Skeletal muscle satellite cell (primary cell): Measurements from ENCODE around the gene PKD1.
A peak's percentile ranks its signal among the peaks of the same experiment; 100 is the strongest.

ENCODE experiments used
- H3K27me3 ChIP-seq: 2 replicates; pipeline ENCODE4 v1.7.0; 2013; ENCODE audit warnings: low read length; ENCODE audit not compliant: control insufficient read depth, insufficient read depth
- H3K36me3 ChIP-seq: 2 replicates; pipeline ENCODE4 v1.7.0; 2013; ENCODE audit warnings: mild to moderate bottlenecking, control low read depth, low read length; ENCODE audit not compliant: insufficient read depth
- H3K4me1 ChIP-seq: 2 replicates; pipeline ENCODE4 v1.7.0; 2013; ENCODE audit warnings: low read length; ENCODE audit not compliant: control insufficient read depth, insufficient read depth
- H3K4me2 ChIP-seq: 2 replicates; pipeline ENCODE4 v1.7.0; 2013; ENCODE audit warnings: mild to moderate bottlenecking, low read length
- H3K4me3 ChIP-seq: 2 replicates; pipeline ENCODE4 v1.7.0; 2013; ENCODE audit warnings: low read length
- H3K9ac ChIP-seq: 2 replicates; pipeline ENCODE4 v1.7.0; 2013; ENCODE audit warnings: mild to moderate bottlenecking, low read depth, low read length, moderate library complexity
- H3K9me3 ChIP-seq: replicated peaks from 2 replicates; pipeline ENCODE4 v1.7.0; 2013; ENCODE audit warnings: mild to moderate bottlenecking, control low read depth, low read length

Gene PKD1

DNA sequence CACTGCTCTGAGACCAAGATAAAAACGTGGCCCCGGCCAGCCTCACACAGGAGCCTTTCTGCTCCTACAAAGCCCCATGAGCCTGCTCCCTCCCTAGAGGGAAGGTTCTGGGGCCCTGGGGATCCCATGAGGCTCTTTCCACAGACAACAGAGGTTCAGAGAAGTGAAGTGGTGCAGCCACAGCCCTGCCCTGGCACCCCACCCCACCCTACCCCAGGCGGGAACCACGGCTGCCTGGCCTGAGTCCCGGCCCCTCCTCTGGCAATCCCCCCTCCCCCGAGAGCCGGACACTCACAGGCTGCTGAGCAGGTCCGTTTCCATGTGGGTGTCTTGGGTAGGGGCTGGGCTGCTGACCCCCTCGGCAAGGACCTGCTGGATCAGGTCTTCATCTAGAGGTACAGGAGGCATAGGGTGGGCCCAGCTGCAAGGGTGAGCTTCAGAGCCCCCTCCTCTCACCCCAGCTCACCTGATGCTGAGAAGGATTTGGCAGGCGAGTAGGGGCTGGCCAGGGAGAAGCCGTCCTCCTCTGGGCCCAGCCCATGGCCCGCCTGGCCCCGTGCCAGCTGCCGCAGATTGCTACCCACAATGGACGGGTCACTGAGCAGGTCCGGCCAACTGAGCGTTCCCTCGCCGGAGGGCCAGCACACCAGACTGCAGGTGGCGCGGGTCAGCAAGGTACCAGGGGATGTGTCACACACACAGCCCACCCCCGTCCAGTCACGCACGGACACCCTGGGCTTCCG is 38.7 kb downstream of the PKD1 start:
- H3K27me3 ChIP-seq = no peaks in the 10 kb centered on the region
- H3K4me2 ChIP-seq = no peak overlapping the region
- no peak overlapping the region for H3K9ac ChIP-seq
- H3K36me3 ChIP-seq = peaks cover 60% of the 10 kb centered on the region
- H3K4me1 ChIP-seq = peaks cover 15% of the 10 kb centered on the region
- no peak overlapping the region for H3K4me3 ChIP-seq
- no peaks in the 10 kb centered on the region for H3K9me3 ChIP-seq

DNA sequence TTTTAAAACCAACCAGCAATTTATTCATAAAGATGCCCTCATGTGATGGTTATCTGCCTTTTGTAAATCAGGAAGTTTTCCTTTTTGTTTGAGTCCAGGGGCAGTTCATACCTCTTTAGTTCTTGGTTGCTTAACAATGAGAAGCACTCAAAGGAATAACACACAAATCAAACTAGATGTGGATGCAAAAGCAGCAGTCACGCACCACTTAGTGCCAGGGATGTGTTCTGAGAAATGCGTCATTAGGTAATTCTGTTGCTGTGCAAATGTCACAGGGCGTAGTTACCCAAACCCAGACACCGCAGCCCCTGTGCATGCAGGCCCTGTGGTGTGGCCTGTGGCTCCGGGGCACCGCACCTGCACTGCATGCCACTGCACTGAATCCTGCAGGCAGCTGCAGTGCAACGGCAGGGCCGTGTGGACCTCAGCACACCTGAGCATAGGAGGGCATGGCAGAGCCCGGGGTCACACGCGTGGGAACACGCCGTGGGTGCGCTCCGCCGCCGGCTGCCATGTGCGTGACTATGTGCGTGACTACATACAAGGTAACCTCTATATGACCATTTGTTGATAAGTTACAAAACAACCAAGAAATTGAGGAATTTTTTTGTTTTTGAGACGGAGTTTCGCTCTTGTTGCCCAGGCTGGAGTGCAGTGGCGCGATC is 39.6 kb downstream of the PKD1 start:
- Histone ChIP-seq H3K4me2 (no peak overlapping the region), H3K9ac (no peak overlapping the region), H3K4me3 (no peak overlapping the region), H3K4me1 (peaks cover 22% of the 10 kb centered on the region), H3K36me3 (peaks cover 64% of the 10 kb centered on the region), H3K9me3 (no peaks in the 10 kb centered on the region), H3K27me3 (no peaks in the 10 kb centered on the region)

DNA sequence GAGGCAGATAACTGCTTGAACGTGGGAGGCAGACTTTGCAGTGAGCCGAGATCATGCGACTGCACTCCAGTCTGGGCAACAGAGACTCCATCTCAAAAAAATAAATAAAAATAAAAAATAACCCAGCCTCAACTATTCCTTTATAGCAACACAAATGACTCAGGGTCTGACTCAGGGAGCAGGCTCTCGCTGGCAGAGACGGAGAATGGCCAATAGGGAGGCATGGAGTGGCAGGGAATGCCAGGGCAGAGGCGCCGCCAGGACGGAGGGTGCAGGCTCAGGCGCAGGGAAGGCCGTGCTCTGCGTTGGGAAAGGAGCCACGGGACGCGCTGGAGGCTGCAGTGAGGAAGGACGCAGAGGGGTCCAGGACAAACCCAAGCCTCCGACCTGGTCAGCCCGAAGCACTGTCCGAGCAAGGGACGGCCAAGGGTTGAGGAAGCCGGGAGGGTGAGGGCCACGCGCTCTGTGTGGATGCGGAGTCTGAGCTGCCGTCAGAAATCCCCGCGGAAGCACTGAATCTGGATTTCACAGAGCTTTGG is 40.3 kb downstream of the PKD1 start:
- peaks cover 22% of the 10 kb centered on the region for H3K4me1 ChIP-seq
- H3K27me3 ChIP-seq = no peaks in the 10 kb centered on the region
- no peaks in the 10 kb centered on the region for H3K9me3 ChIP-seq
- H3K4me2 ChIP-seq = no peak overlapping the region
- peaks cover 64% of the 10 kb centered on the region for H3K36me3 ChIP-seq
- no peak overlapping the region for H3K9ac ChIP-seq
- no peak overlapping the region for H3K4me3 ChIP-seq

DNA sequence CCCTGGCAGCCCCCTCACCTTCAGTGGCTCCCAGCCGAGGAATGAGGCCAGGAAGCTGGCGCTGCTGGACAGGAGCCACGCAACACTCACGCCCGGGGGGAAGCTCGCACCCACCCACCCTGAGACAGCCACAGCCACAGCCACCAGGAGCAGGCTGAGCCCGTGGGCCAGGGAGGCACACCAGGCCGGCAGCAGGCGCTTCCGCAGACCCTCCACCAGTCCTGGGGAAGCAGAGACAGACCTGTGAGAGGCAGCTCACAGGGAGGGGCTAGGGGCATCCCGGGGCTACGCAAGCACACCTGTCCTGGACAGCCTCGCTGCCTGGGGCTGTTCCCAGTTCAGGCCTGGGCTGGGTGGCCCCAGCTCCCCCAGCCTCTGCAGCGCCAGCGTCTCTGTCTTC is 41.9 kb downstream of the PKD1 start:
- Histone ChIP-seq H3K9me3 (no peaks in the 10 kb centered on the region), H3K9ac (no peak overlapping the region), H3K4me1 (peaks cover 24% of the 10 kb centered on the region), H3K36me3 (peaks cover 76% of the 10 kb centered on the region), H3K4me3 (no peak overlapping the region), H3K27me3 (no peaks in the 10 kb centered on the region), H3K4me2 (no peak overlapping the region)

DNA sequence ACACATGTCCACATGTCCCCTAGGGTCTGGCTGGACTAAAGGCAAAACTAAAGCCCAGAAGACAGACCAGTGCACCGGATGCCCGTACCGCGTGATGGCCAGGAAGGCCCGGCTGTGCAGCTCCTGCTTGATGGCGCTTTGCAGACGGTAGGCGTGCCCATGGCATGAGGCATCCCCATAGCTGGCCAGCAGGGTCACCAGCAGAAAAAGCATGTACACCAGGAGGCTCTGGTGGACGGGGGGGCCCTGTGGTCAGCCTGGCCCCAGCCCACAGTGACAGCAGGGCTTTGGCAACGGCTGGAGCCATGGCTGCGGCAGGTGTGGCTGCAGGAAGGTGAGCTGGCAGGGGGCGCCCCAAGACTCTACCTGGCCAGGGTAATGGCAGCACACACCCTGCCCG is 42.8 kb downstream of the PKD1 start:
- H3K4me3 ChIP-seq = no peak overlapping the region
- H3K4me1 ChIP-seq = peaks cover 24% of the 10 kb centered on the region
- no peaks in the 10 kb centered on the region for H3K9me3 ChIP-seq
- H3K4me2 ChIP-seq = no peak overlapping the region
- H3K27me3 ChIP-seq = no peaks in the 10 kb centered on the region
- H3K36me3 ChIP-seq = peaks cover 85% of the 10 kb centered on the region
- no peak overlapping the region for H3K9ac ChIP-seq

DNA sequence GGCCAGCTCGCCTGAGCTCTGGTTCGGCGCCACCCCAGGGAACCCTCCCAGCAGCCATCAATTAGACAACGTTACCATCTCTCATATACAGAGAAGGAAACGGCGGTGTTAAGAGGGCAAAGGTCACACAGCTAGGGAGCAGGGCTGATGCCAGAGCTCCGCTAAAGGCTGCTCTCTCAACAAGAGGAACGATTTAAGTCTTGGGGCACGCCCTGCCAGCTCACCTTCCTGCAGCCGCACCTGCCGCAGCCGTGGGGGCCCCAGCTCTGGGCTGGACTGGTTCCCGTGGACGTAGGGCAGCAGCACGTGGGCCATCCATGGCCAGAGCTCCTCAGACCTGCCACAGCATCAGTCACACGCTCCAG is 43.5 kb downstream of the PKD1 start:
- peaks cover 85% of the 10 kb centered on the region for H3K36me3 ChIP-seq
- H3K4me3 ChIP-seq = no peak overlapping the region
- no peaks in the 10 kb centered on the region for H3K9me3 ChIP-seq
- H3K9ac ChIP-seq = no peak overlapping the region
- no peak overlapping the region for H3K4me2 ChIP-seq
- H3K27me3 ChIP-seq = no peaks in the 10 kb centered on the region
- H3K4me1 ChIP-seq = peaks cover 24% of the 10 kb centered on the region

DNA sequence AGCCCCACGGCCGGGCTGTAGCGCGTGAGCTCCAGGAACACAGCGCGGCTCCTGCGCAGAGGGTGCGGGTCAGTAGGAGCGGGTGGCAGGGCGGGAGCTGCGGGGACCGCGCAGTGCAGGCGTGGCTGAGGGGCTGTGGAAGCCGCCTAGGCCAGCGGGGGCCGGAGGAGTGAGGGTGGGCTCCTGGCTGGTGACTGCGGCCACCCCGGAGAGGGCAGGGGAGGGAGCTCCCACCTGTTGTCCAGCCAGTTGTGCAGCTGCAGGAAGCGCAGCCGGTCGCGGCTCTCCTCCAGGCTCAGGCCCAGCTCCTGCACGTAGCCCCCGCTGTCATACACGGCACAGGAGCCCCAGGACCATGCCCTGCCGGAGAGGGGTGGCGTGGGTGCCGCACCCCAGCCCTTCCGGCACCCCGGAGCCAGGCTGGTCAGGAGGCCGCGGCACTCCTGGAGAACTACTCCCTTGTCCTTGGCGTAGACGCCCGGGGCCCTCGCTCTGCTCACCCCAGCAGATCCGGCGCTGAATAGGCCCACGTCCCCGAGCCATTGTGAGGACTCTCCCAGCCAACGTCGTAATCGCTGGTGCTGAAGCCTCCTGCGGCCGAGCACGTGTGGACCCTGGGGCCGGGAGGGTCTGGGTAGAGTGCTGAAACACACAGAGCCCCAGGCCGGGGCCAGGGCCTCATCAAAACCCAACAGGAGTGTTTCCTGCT is 44.0 kb downstream of the PKD1 start:
- no peak overlapping the region for H3K4me3 ChIP-seq
- peak overlapping the region; percentile 40 for H3K4me2 ChIP-seq
- peaks cover 24% of the 10 kb centered on the region for H3K4me1 ChIP-seq
- H3K27me3 ChIP-seq = no peaks in the 10 kb centered on the region
- H3K9ac ChIP-seq = no peak overlapping the region
- no peaks in the 10 kb centered on the region for H3K9me3 ChIP-seq
- peaks cover 82% of the 10 kb centered on the region for H3K36me3 ChIP-seq

DNA sequence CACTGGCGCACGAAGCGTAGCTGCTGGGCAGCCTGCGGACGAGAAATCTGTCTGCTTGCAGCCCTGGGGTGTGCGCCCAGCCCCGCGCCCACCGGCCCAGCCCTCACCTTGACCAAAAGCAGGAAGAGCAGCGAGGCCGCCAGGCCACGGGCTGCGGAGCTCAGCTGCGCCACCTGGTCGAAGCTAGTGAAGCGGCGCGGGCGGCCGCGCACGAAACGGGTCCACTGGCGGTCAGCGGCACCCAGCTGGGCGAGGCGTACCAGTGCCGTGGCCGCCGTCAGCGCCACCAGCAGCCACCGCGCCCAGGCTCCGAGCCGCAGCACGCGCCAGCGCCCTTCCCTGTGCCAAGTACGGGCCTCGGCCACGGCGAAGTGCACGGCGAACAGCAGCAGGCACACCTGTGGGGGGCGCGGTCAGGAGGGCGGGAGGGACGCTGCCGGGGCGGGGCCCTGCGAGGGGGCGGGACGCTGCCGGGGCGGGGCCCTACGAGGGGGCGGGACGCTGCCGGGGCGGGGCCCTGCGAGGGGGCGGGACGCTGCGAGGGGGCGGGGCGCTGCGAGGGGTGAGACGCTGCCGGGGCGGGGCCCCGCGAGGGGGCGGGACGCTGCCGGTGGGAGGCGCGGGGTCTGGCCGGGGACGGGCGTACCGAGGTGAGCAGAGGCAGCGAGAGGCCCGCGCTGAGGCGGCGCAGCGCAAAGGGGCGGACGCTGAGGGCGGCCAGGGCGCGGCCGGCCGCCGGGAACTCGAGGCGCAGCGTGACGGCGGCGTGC is 44.7 kb downstream of the PKD1 start:
- no peaks in the 10 kb centered on the region for H3K9me3 ChIP-seq
- H3K36me3 ChIP-seq = peaks cover 84% of the 10 kb centered on the region
- H3K4me1 ChIP-seq = peaks cover 21% of the 10 kb centered on the region
- no peak overlapping the region for H3K4me3 ChIP-seq
- no peak overlapping the region for H3K9ac ChIP-seq
- no peaks in the 10 kb centered on the region for H3K27me3 ChIP-seq
- peak overlapping the region; percentile 40 for H3K4me2 ChIP-seq

DNA sequence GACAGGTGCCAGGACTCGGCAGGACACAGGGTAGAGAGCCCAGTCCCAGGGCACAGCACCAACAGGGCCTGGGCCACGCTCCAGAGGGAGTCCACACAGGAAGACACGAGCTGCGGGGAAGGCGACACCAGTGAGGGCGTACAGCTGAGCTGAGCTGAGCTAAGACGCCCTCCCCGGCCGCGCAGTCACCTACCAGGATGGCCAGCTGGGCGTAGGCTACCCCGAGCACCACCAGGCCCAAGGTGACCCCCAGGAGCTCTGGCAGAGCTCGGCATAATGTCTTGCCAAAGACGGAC is 45.3 kb downstream of the PKD1 start:
- H3K4me2 ChIP-seq = no peak overlapping the region
- H3K4me1 ChIP-seq = peaks cover 16% of the 10 kb centered on the region
- H3K27me3 ChIP-seq = no peaks in the 10 kb centered on the region
- H3K9me3 ChIP-seq = no peaks in the 10 kb centered on the region
- no peak overlapping the region for H3K4me3 ChIP-seq
- no peak overlapping the region for H3K9ac ChIP-seq
- peaks cover 84% of the 10 kb centered on the region for H3K36me3 ChIP-seq

DNA sequence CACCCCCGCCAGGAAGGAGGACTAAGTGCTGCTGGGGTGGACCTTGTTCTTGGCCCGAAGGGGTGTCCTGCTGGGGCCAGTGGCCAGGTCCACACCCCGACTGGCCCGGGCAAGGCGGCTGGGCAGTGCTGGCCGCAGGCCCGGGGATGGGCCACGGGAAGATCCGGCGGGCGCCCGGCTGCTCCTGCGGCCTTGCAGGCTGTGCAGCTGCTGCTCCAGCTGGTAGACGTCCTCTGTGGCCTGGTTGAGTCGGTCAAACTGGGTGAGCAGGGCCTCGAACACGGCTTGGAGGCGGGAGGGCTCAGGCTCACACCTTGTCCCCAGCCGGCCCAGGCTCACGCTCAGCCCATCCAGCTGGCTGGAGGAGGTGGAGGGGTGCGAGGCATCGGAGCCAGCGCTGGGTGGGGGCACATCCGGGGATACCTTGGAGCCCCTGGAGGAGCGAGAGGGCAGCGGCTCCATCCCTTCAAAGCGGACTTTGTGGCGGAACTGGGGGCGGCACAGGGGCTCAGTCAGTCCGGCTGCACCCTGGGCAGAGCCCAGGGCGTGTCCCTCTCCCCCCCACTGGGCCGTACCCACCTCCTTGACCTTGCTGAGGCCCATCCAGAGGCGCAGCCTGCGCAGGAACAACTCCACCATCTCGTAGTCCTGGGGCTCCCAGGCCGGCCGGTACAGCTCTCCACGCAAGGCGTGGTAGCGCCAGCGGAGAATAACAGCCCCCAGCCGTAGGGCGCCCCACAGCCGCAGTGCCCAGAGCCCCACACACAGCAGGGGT is 45.8 kb downstream of the PKD1 start:
- H3K9me3 ChIP-seq = no peaks in the 10 kb centered on the region
- H3K36me3 ChIP-seq = peaks cover 87% of the 10 kb centered on the region
- H3K4me1 ChIP-seq = peaks cover 12% of the 10 kb centered on the region
- no peak overlapping the region for H3K4me3 ChIP-seq
- H3K4me2 ChIP-seq = no peak overlapping the region
- no peak overlapping the region for H3K9ac ChIP-seq
- no peaks in the 10 kb centered on the region for H3K27me3 ChIP-seq
